A549 (cell line): ENCODE results near the gene ABCB11. TPM values are rescaled to one million over a fixed set of nuclear protein-coding genes. Genes with fewer than 3 reads are reported as not detected.

Experiments
- ATAC-seq, 2 experiments: fragments of 200-7000 bp in 1 of 2; fragments of >200 bp in 1 of 2; cut with Nextera tagmentation in 1 of 2; cut with Tn5 transposase in 1 of 2; 3 replicates each; pipeline versions ENCODE4 v1.8.0 to v1.9.1; 2018 to 2020; ENCODE audit warnings: mild to moderate bottlenecking in 1 of 2, moderate library complexity in 1 of 2
- CTCF ChIA-PET: fragments of 300-600 bp; sonication (Branson Sonifier 250); formaldehyde crosslinking; extraction: SDS; loops from one replicate; lab custom pipeline; 2021; ENCODE audit warnings: antibody characterized with exemption, inconsistent platforms; lab: Yijun Ruan, JAX
- POLR2A ChIA-PET: fragments of 350-600 bp; formaldehyde crosslinking; extraction: SDS; loops from one replicate; lab custom pipeline; 2021; ENCODE audit warnings: antibody characterized with exemption, inconsistent platforms; lab: Yijun Ruan, JAX
- DNase-seq, 2 experiments: peaks; one replicate each; pipeline versions ENCODE4 v3.0.0 to v3.0.0-alpha.2; 2011 to 2016; ENCODE audit warnings: low read depth in 1 of 2, low spot score in 1 of 2
- FAIRE-seq: peaks from 2 replicates; lab custom pipeline; 2011; peaks lifted over from hg19 to GRCh38; lab: Jason Lieb, UNC
- H3K27ac ChIP-seq, 2 experiments: fragments of >200 bp; sonication (Bioruptor Twin); formaldehyde crosslinking; 3 replicates each; pipeline ENCODE4 v1.5.1; 2016 to 2017
- H3K4me1 ChIP-seq: fragments of >200 bp; sonication (Bioruptor Twin); formaldehyde crosslinking; 3 replicates; pipeline ENCODE4 v1.6.1; 2016
- H3K4me2 ChIP-seq: fragments of >200 bp; sonication (Bioruptor Twin); formaldehyde crosslinking; 3 replicates; pipeline ENCODE4 v1.6.1; 2016
- H3K4me3 ChIP-seq: fragments of >200 bp; sonication (Bioruptor Twin); formaldehyde crosslinking; 3 replicates; pipeline ENCODE4 v1.5.1; 2016
- H3K9me3 ChIP-seq: fragments of >200 bp; sonication (Bioruptor Twin); formaldehyde crosslinking; 3 replicates; pipeline ENCODE4 v1.6.1; 2016
- CBX2 ChIP-seq: fragments of 200-600 bp; sonication (generic); IDR thresholded peaks from 2 replicates; pipeline ENCODE4 v1.6.1; 2016; ENCODE audit warnings: low read depth, mild to moderate bottlenecking, borderline replicate concordance
- CBX8 ChIP-seq: fragments of 200-600 bp; sonication (generic); IDR thresholded peaks from 2 replicates; pipeline ENCODE4 v1.6.1; 2016
- CEBPB ChIP-seq, 2 experiments: fragments of >200 bp in 1 of 2; sonication (Bioruptor Twin) in 1 of 2; formaldehyde crosslinking in 1 of 2; IDR thresholded peaks; 2 replicates each; pipeline ENCODE4 v1.6.1; 2012 to 2016
- CHD2 ChIP-seq: fragments of 150-350 bp; IDR thresholded peaks from 2 replicates; pipeline ENCODE4 v1.6.1; 2014; ENCODE audit warnings: low read length; ENCODE audit not compliant: partially characterized antibody
- EHF ChIP-seq: fragments of 250-450 bp; sonication (Bioruptor Pico); IDR thresholded peaks from 2 replicates; pipeline ENCODE4 v1.5.0; 2020; ENCODE audit warnings: mild to moderate bottlenecking
- EP300 ChIP-seq, 2 experiments: fragments of >200 bp; sonication (Bioruptor Twin); formaldehyde crosslinking; IDR thresholded peaks; 2 replicates in 1 of 2; 3 replicates in 1 of 2; pipeline ENCODE4 v1.6.1; 2016 to 2017
- ESRRA ChIP-seq: fragments of 150-350 bp; IDR thresholded peaks from 2 replicates; pipeline ENCODE4 v1.6.1; 2014; ENCODE audit warnings: mild to moderate bottlenecking, low read length, borderline replicate concordance
- FOSB ChIP-seq: fragments of 250-450 bp; sonication (Bioruptor Pico); IDR thresholded peaks from 2 replicates; pipeline ENCODE4 v1.5.0; 2020; ENCODE audit warnings: mild to moderate bottlenecking, moderate library complexity
- FOXS1 ChIP-seq: fragments of 250-450 bp; sonication (Bioruptor Pico); IDR thresholded peaks from 2 replicates; pipeline ENCODE4 v1.5.0; 2020; ENCODE audit warnings: mild to moderate bottlenecking, moderate library complexity
- HDAC2 ChIP-seq: fragments of 200-600 bp; sonication (generic); IDR thresholded peaks from 2 replicates; pipeline ENCODE4 v1.6.1; 2016
- HOXA7 ChIP-seq: fragments of 250-450 bp; sonication (Bioruptor Pico); IDR thresholded peaks from 2 replicates; pipeline ENCODE4 v1.5.0; 2020; ENCODE audit warnings: mild to moderate bottlenecking, moderate library complexity
- HOXB13 ChIP-seq: fragments of 250-450 bp; sonication (Bioruptor Pico); IDR thresholded peaks from 2 replicates; pipeline ENCODE4 v1.5.0; 2020; ENCODE audit warnings: low read depth, mild to moderate bottlenecking, moderate library complexity
- JUNB ChIP-seq: fragments of >200 bp; sonication (Bioruptor Twin); formaldehyde crosslinking; IDR thresholded peaks from 2 replicates; pipeline ENCODE4 v1.6.1; 2016
- KDM1A ChIP-seq: fragments of 200-600 bp; sonication (generic); IDR thresholded peaks from 2 replicates; pipeline ENCODE4 v1.6.1; 2016; ENCODE audit warnings: low read depth, mild to moderate bottlenecking
- MAFK ChIP-seq: fragments of 450-650 bp; IDR thresholded peaks from 2 replicates; pipeline ENCODE4 v1.6.1; 2014; ENCODE audit not compliant: partially characterized antibody
- MYC ChIP-seq: IDR thresholded peaks from 2 replicates; pipeline ENCODE4 v1.6.1; 2012; ENCODE audit warnings: mild to moderate bottlenecking, inconsistent platforms, low read length, improper control_type of control experiment, borderline replicate concordance
- NFE2L2 ChIP-seq: fragments of 150-350 bp; conservative IDR thresholded peaks from 2 replicates; pipeline ENCODE4 v1.6.1; 2014; ENCODE audit warnings: low read length
- POLR2AphosphoS2 ChIP-seq: conservative IDR thresholded peaks from 2 replicates; pipeline ENCODE4 v1.6.1; 2012; ENCODE audit warnings: low read length, improper control_type of control experiment, inconsistent platforms
- RARB ChIP-seq: fragments of 250-450 bp; sonication (Bioruptor Pico); IDR thresholded peaks from 2 replicates; pipeline ENCODE4 v1.8.0; 2021; ENCODE audit warnings: mild to moderate bottlenecking, moderate library complexity
- RCOR1 ChIP-seq: fragments of 150-350 bp; IDR thresholded peaks from 2 replicates; pipeline ENCODE4 v1.6.1; 2014; ENCODE audit warnings: antibody characterized with exemption, low read length, low read depth
- RFX5 ChIP-seq: fragments of 450-650 bp; IDR thresholded peaks from 2 replicates; pipeline ENCODE4 v1.7.1; 2014; ENCODE audit warnings: antibody characterized with exemption, mild to moderate bottlenecking, moderate library complexity
- RNF2 ChIP-seq: fragments of 200-600 bp; sonication (generic); IDR thresholded peaks from 2 replicates; pipeline ENCODE4 v1.6.1; 2016; ENCODE audit warnings: low read depth, mild to moderate bottlenecking, antibody characterized with exemption, moderate library complexity, borderline replicate concordance
- TP53 ChIP-seq: fragments of 250-450 bp; sonication (Bioruptor Pico); IDR thresholded peaks from 2 replicates; pipeline ENCODE4 v1.5.0; 2021; ENCODE audit warnings: mild to moderate bottlenecking, moderate library complexity
- ZFP36 ChIP-seq: fragments of 450-650 bp; IDR thresholded peaks from 2 replicates; pipeline ENCODE4 v1.6.1; 2014; ENCODE audit warnings: borderline replicate concordance; ENCODE audit not compliant: partially characterized antibody
- ZNF302 ChIP-seq: fragments of 250-450 bp; sonication (Bioruptor Pico); IDR thresholded peaks from 2 replicates; pipeline ENCODE4 v1.9.0; 2021; ENCODE audit warnings: inconsistent platforms, mild to moderate bottlenecking, moderate library complexity
- ZSCAN20 ChIP-seq: fragments of 250-450 bp; sonication (Bioruptor Pico); IDR thresholded peaks from 2 replicates; pipeline ENCODE4 v1.8.0; 2022; ENCODE audit warnings: mild to moderate bottlenecking, moderate library complexity
- WGBS: methylation state at CpG from one replicate; pipeline ENCODE4 v1.1.6; 2017; ENCODE audit errors: missing lambda C conversion rate; 5-methylcytosine and 5-hydroxymethylcytosine counted together
- polyA plus RNA-seq, 4 experiments: library from polyadenylated mRNA; depleted of rRNA in 3 of 4; stranded (reverse); fragments of >200 nt; fragmentation: RNase III in 1 of 4; extraction: RNeasy Plus Mini Kit Qiagen cat#74134 plus additional on column Dnase treatment in 1 of 4; gene quantifications; 2 replicates in 3 of 4; 3 replicates in 1 of 4; pipeline ENCODE4 v1.2.3, GENCODE V29; 2011 to 2017
- TF ChIP-seq, protein P1 (sequence below): fragments of 250-450 bp; sonication (Bioruptor Pico); IDR thresholded peaks from 2 replicates; pipeline ENCODE4 v1.5.0; 2021; ENCODE audit warnings: mild to moderate bottlenecking, moderate library complexity, borderline replicate concordance
- TF ChIP-seq, protein P2 (sequence below): fragments of >200 bp; sonication (Bioruptor Twin); formaldehyde crosslinking; IDR thresholded peaks from 2 replicates; pipeline ENCODE4 v1.6.1; 2016
- TF ChIP-seq, protein P3 (sequence below): fragments of 250-450 bp; sonication (Bioruptor Pico); IDR thresholded peaks from 2 replicates; pipeline ENCODE4 v1.5.0; 2020; ENCODE audit warnings: low read depth, mild to moderate bottlenecking, moderate library complexity
- TF ChIP-seq, protein P4 (sequence below): fragments of 450-650 bp; IDR thresholded peaks from 2 replicates; pipeline ENCODE4 v1.6.1; 2014; ENCODE audit warnings: antibody characterized with exemption

ABCB11 gene
- polyA plus RNA-seq, 2 of the 4 experiments (the other 2 are of a cell fraction), result not detected

DNA sequence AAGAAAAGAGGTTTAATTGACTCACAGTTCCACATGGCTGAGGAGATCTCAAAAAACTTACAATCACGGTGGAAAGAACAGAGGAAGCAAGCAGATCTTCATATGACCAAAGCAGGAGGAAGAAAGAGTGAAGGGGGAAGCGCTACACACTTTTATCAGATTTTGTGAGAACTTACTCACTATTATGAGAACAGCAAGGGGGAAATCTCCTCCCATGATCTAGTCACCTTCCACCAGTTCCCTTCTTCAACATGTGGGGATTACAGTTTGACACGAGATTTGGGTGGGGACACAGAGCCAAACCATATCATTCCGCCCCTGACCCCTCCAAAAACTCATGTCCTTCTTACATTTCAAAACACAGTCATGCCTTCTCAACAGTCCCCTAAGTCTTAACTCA, 75.8 kb downstream of the ABCB11 start:
- Histone ChIP-seq H3K4me3 (no peak overlapping the region), H3K27ac (no peak overlapping the region), H3K9me3 (peaks cover 7% of the 10 kb centered on the region), H3K4me1 (no peaks in the 10 kb centered on the region), H3K4me2 (no peak overlapping the region)
- FAIRE-seq, result no peak
- 9% methylated on average over 4 of the region's 4 CpGs for WGBS
- no peak for TF ChIP-seq TP53
- TF ChIP-seq, protein P1, sequence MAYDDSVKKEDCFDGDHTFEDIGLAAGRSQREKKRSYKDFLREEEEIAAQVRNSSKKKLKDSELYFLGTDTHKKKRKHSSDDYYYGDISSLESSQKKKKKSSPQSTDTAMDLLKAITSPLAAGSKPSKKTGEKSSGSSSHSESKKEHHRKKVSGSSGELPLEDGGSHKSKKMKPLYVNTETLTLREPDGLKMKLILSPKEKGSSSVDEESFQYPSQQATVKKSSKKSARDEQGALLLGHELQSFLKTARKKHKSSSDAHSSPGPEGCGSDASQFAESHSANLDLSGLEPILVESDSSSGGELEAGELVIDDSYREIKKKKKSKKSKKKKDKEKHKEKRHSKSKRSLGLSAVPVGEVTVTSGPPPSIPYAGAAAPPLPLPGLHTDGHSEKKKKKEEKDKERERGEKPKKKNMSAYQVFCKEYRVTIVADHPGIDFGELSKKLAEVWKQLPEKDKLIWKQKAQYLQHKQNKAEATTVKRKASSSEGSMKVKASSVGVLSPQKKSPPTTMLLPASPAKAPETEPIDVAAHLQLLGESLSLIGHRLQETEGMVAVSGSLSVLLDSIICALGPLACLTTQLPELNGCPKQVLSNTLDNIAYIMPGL (CRISPR knock-in tag), result no peak
- TF ChIP-seq, protein P2, sequence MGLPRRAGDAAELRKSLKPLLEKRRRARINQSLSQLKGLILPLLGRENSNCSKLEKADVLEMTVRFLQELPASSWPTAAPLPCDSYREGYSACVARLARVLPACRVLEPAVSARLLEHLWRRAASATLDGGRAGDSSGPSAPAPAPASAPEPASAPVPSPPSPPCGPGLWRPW, result no peak
- TF ChIP-seq CBX8, result no peak
- no peak for TF ChIP-seq FOSB (CRISPR knock-in tag)
- TF ChIP-seq CHD2, result no peak
- TF ChIP-seq HOXB13, result no peak
- TF ChIP-seq RARB (CRISPR knock-in tag), result no peak
- no peak for TF ChIP-seq EHF (CRISPR knock-in tag)
- POLR2A ChIA-PET, result no interaction called here
- CTCF ChIA-PET, result interaction anchor here (1.5 kb wide), 1 partner anchor 19 kb away, joined by 3 read pairs; no protein-coding TSS in a partner anchor
- ATAC-seq, result no peak
- DNase-seq, result no peak

DNA sequence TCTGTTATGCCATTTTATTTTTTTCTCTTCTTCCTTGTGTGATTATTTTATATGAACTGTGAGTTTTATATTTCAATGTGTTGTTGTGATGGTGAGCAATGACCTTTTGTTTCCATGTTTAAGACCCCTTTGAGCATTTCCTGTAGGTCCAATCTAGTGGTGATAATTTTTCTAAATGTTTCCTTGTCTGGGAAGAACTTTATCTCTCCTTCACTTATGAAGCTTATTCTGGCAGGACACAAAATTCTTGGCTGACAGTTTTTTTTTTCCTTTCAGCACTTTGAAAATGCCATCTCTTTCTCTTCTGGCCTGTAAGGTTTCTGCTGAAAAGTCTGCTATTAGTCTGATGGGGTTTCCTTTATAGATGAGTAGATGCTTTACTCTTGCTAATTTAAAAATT, 76.9 kb downstream of the ABCB11 start:
- FAIRE-seq (no peak), ATAC-seq (no peak), DNase-seq (no peak)
- peaks cover 7% of the 10 kb centered on the region for H3K9me3 ChIP-seq
- no peak overlapping the region for H3K4me3 ChIP-seq
- no peak overlapping the region for H3K4me2 ChIP-seq
- H3K27ac ChIP-seq, result no peak overlapping the region
- no peak for TF ChIP-seq ZNF302
- no peak for TF ChIP-seq NFE2L2
- no peak for TF ChIP-seq RFX5
- TF ChIP-seq FOSB (CRISPR knock-in tag), result no peak
- TF ChIP-seq CBX2, result no peak
- TF ChIP-seq ESRRA, result no peak
- no peak for TF ChIP-seq RCOR1
- TF ChIP-seq, protein P3, sequence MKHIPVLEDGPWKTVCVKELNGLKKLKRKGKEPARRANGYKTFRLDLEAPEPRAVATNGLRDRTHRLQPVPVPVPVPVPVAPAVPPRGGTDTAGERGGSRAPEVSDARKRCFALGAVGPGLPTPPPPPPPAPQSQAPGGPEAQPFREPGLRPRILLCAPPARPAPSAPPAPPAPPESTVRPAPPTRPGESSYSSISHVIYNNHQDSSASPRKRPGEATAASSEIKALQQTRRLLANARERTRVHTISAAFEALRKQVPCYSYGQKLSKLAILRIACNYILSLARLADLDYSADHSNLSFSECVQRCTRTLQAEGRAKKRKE, result no peak
- TF ChIP-seq RNF2, result no peak
- no peak for TF ChIP-seq EHF (CRISPR knock-in tag)
- TF ChIP-seq TP53, result no peak
- no peak for TF ChIP-seq ZSCAN20 (CRISPR knock-in tag)
- TF ChIP-seq JUNB, result no peak
- no peak for TF ChIP-seq HOXA7
- no peak for TF ChIP-seq EP300 (IDR thresholded peaks at IDR 0.05)
- TF ChIP-seq, protein P4, sequence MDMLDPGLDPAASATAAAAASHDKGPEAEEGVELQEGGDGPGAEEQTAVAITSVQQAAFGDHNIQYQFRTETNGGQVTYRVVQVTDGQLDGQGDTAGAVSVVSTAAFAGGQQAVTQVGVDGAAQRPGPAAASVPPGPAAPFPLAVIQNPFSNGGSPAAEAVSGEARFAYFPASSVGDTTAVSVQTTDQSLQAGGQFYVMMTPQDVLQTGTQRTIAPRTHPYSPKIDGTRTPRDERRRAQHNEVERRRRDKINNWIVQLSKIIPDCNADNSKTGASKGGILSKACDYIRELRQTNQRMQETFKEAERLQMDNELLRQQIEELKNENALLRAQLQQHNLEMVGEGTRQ, result no peak
- no peak for TF ChIP-seq CHD2
- ChIA-PET CTCF (interaction anchor here (1.1 kb wide), 1 partner anchor 8 kb away, joined by 3 read pairs; no protein-coding TSS in a partner anchor), POLR2A (no interaction called here)
- no peaks in the 10 kb centered on the region for H3K4me1 ChIP-seq

DNA sequence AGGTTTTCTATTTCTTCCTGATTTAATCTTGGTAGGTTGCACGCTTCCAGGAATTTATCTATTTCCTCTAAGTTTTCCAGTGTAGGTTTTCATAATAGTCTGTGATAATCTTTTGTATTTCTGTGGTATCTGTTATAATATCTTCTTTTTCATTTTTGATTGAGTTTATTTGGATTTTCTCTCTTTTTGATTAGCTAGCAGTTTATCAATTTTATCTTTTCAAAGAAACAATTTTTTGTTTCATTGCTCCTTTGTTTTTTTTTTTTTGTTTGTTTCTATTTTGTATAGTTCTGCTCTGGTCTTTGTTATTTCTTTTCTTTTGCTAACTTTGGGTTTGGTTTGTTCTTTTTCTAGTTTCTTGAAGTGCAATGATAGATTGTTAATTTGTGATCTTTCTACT, 78.7 kb downstream of the ABCB11 start:
- ATAC-seq (no peak), FAIRE-seq (no peak), DNase-seq (no peak)
- H3K4me2 ChIP-seq, result no peak overlapping the region
- no peaks in the 10 kb centered on the region for H3K4me1 ChIP-seq
- WGBS, result 25% methylated on average over 1 of the region's 1 CpG
- no peak overlapping the region for H3K27ac ChIP-seq
- peaks cover 7% of the 10 kb centered on the region for H3K9me3 ChIP-seq
- H3K4me3 ChIP-seq, result no peak overlapping the region
- POLR2A ChIA-PET, result no interaction called here
- CTCF ChIA-PET, result interaction anchor here (0.6 to 0.7 kb wide), 3 partner anchors 8 to 166 kb away, joined by 3 to 5 read pairs (median 3); no protein-coding TSS in a partner anchor
- TF ChIP-seq ZNF302 (no peak), MAFK (no peak), KDM1A (no peak), EHF (CRISPR knock-in tag) (no peak), HOXB13 (no peak), CEBPB (IDR thresholded peaks at IDR 0.05) (no peak), POLR2AphosphoS2 (no peak), HDAC2 (no peak), ZFP36 (no peak), FOXS1 (CRISPR knock-in tag) (no peak), ZSCAN20 (CRISPR knock-in tag) (no peak), MYC (no peak), NFE2L2 (no peak)
- TF ChIP-seq, protein P3, result no peak
- TF ChIP-seq, protein P4, result no peak
